ENCODE data around the gene MYOZ2.
A peak's percentile ranks its signal among the peaks of the same experiment; 100 is the strongest.

The MYOZ2 gene

DNA sequence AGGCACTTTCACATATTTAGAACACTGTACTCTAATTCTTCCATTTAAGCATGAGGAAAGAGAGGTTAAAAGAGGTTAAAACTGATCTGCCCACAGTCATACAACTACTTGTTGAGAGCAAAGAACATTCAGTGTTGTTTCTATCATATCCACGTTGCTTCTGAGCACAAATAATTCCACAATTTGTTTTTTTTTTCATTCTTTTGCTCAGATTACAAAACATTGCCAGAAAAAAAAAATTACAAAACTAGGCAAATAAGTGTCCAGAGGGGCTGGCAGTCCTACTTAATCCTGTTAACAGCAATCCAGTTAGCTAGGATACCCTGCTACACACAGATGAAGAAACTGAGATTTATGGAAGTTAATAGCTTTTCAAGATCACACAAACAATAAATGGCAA is 70.5 kb downstream of the MYOZ2 start:
- TF ChIP-seq, protein P1, sequence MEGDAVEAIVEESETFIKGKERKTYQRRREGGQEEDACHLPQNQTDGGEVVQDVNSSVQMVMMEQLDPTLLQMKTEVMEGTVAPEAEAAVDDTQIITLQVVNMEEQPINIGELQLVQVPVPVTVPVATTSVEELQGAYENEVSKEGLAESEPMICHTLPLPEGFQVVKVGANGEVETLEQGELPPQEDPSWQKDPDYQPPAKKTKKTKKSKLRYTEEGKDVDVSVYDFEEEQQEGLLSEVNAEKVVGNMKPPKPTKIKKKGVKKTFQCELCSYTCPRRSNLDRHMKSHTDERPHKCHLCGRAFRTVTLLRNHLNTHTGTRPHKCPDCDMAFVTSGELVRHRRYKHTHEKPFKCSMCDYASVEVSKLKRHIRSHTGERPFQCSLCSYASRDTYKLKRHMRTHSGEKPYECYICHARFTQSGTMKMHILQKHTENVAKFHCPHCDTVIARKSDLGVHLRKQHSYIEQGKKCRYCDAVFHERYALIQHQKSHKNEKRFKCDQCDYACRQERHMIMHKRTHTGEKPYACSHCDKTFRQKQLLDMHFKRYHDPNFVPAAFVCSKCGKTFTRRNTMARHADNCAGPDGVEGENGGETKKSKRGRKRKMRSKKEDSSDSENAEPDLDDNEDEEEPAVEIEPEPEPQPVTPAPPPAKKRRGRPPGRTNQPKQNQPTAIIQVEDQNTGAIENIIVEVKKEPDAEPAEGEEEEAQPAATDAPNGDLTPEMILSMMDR (conservative IDR thresholded peaks at IDR 0.05; ENCODE audit: low read length) = no peak
- no peak overlapping the region for H3K4me3 ChIP-seq (ENCODE audit: low read length)
- DNase-seq (ENCODE audit: low read depth) = no peak

DNA sequence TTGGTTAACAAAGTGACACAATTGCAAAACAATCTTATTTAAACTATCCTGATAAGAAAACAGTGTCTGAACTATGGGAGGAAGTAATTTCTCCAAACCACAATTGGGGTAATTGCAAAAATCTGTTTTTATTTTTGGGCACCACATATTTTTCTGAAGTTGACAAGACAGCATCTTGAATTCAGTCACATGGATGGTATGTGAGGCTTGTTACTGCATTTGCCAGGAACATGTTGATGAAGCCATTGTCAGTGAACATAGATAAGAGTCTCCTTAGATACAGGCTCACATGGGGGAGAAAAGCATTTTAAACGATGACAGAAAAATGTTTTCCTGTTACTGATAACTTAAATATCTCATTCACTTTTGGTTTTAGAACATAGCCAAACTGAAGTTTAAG is 71.4 kb downstream of the MYOZ2 start:
- TF ChIP-seq, protein P1 (conservative IDR thresholded peaks at IDR 0.05; ENCODE audit: low read length) = no peak
- peak; percentile 85 for DNase-seq (ENCODE audit: low read depth)
- no peak overlapping the region for H3K4me3 ChIP-seq (ENCODE audit: low read length)

DNA sequence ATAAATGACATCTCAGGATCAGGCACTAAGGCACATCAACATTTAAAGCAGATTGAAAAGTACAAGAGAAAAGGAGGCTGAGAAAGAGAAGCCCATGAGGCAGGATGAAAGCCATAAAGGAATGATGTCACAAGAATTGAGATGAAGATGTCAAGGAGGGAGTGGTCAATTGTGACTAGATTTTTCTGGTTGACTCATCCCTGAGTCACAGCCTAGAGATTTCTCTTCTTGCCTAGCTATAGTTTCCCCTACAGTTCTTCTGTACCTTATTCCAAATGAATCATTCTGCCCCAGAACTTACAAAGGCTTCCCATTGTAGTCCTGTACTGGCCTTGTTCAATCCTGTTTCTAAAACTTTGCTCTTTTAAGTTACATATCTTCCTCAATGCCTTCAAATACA is 73.4 kb downstream of the MYOZ2 start:
- H3K4me3 ChIP-seq (ENCODE audit: low read length) = no peak overlapping the region
- peak; percentile 91 for DNase-seq (ENCODE audit: low read depth)
- TF ChIP-seq, protein P1 (conservative IDR thresholded peaks at IDR 0.05; ENCODE audit: low read length) = no peak

DNA sequence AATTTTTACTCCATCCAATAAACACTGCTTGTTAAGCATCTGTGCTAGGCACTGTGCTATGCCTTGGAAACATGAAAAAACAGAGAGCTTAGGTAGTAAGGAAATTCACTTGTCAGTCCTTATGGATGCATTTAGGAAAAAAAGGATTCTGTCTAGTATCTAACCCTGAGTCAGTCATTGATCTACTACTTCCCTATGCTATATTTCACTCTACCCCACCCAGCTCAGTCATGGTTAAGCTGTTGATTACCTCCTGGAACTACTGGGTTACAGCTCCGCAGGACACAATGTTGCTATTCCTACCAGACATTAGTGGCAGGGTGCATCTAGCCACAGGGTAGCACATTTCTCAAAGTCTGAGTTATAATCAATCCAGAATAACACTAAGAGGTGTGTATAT is 74.0 kb downstream of the MYOZ2 start:
- no peak overlapping the region for H3K4me3 ChIP-seq (ENCODE audit: low read length)
- TF ChIP-seq, protein P1 (conservative IDR thresholded peaks at IDR 0.05; ENCODE audit: low read length) = no peak
- no peak for DNase-seq (ENCODE audit: low read depth)

DNA sequence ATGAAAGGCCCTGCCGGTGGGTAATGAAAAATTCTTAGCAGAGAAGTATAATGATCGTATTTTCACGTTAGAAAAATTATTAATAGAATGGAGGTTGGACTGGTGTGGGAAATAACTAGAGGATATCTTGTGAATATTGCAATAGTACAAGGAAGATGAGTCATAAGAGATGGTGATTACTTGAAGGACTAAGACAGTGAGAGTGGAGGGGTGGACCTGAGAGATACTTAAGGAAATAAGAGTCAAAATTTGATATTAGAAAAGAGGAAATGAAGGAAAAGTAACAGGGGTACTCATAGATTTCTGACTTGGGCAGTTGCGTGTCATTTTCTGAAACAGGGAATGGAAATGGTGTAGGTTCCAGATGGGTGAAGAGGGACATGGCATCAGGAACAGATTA is 75.1 kb downstream of the MYOZ2 start:
- TF ChIP-seq, protein P1 (conservative IDR thresholded peaks at IDR 0.05; ENCODE audit: low read length) = no peak
- no peak overlapping the region for H3K4me3 ChIP-seq (ENCODE audit: low read length)
- peak; percentile 35 for DNase-seq (ENCODE audit: low read depth)

DNA sequence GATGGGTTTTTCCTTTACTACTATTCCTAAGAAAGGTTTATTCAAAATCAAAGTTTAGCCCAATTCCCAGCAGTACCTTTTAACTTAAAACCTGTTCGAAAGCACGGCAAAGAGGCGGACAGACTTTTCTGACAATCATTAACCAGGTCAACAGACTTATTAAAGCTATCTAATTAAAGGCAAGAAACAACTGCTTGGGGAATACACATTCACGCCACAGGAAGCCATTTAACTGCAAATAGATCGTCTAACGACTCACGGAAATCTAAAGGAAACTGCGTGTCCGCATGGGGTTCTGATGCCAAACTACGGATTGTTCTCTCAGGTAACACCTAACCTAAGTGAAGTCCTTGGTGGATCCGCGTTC is 76.2 kb downstream of the MYOZ2 start:
- DNase-seq (ENCODE audit: low read depth) = no peak
- TF ChIP-seq, protein P1 (conservative IDR thresholded peaks at IDR 0.05; ENCODE audit: low read length) = no peak
- H3K4me3 ChIP-seq (ENCODE audit: low read length) = peak overlapping the region; percentile 74

DNA sequence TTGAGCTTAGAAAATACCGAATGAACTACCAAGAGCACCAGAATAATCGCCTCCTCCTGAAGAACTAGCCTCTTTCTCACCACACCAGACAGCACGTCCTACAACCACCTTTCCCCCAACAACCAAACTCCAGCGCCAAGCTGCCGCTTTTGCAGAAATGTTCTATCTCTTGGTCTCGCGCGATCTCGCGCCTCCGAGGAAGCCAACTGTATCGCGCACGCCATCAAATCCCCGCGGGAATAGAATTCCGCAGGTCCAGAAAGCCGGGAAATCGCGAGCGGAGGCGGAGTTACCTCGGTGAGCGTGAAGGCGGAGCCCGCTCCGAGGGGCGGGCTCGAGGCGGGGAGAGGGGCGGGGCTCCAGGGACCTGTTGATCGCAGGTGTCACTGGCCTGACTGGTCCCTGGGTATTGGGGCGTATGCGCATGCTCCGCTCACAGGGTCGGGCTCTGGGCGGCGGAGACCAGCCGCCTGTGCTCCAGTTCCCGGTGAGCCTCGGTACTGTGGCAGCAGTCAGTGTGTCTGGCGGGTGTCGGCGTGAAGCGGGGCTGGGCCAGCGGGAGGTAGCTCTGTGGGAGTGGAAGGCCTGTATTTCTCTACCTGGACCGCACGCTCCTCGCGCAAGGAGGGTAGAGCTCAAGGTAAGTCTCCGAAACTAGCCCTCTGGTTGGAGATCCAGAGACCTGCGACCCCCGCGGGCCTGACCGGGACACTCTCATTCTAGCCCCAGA is 76.8 kb downstream of the MYOZ2 start, which contains the start of gene USP53:
Gene USP53 (plus strand): TSS at position 480 of the 730 bp plus-strand sequence. CDS start 27,047 bp downstream, outside the sequence.
- TF ChIP-seq, protein P1 (conservative IDR thresholded peaks at IDR 0.05; ENCODE audit: low read length) = peak; percentile 19; the same call in 1 of the 2 replicates
- peak within 1 kb of the TSS; percentile 74 for H3K4me3 ChIP-seq (ENCODE audit: low read length)
- peak; percentile 96 for DNase-seq (ENCODE audit: low read depth)
